Peyer's patch (tissue), 4 donors: ENCODE results near the gene ADD2.

Experiments
- POLR2A ChIP-seq, 2 donors: fragments of 450-650 bp; IDR thresholded peaks; one replicate each; pipeline ENCODE4 v1.5.1; 2017; ENCODE audit warnings: antibody characterized with exemption in 2 of 2, mild to moderate bottlenecking in 2 of 2, moderate library complexity in 2 of 2
- TF ChIP-seq, protein P1 (sequence below), 6 experiments: fragments of 450-650 bp in 4 of 6; fragments of 200-600 bp in 2 of 6; sonication (generic) in 1 of 6; IDR thresholded peaks; one replicate each; pipeline ENCODE4 v1.5.1; 2017 to 2019; ENCODE audit warnings: antibody characterized with exemption in 6 of 6, mild to moderate bottlenecking in 3 of 6, moderate library complexity in 1 of 6

DNA sequence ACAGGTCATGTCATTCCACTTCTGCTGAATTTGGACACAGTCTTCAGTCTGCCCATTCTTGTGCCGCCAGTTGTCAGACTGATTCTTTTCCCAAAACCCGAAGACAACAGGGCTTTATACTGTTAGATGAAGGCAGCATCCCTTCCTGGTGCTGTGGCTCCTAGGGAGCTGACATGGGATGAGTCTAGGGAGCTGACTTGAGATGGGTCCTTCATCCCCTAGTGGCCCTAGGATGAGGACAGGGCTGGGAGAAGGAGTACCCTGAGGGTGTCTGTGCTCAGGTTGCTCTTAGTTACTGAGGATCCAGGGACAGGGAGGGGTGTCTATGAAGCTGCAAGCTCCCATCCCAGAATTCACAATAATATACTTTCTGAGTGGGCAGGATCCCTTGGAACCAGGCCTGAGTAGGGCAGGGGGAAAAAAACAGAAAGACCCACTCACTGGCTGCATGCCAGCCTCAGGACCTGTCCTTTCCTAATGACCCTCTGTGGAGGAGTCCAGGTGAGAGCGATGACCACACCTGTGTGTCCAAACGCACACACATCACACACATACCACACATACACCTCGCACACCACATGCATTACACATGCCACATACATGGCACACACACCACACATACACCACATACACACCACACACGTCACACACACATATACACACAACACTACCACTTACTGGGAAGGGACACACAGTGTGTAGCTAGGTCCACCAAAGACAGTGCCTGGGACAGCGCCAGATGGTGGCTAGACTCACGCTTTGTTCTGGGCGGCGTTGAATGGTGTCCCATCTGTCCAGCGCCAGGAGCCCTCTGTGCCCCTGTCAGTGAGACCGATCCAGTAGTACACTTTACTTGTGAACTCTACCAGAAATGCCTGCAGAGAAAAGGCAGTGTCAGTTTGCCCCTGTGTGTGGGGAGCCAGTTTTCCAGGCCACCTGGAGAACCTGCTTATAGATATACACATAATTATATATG lies 41.3 kb upstream of the ADD2 start:
- TF ChIP-seq, protein P1, sequence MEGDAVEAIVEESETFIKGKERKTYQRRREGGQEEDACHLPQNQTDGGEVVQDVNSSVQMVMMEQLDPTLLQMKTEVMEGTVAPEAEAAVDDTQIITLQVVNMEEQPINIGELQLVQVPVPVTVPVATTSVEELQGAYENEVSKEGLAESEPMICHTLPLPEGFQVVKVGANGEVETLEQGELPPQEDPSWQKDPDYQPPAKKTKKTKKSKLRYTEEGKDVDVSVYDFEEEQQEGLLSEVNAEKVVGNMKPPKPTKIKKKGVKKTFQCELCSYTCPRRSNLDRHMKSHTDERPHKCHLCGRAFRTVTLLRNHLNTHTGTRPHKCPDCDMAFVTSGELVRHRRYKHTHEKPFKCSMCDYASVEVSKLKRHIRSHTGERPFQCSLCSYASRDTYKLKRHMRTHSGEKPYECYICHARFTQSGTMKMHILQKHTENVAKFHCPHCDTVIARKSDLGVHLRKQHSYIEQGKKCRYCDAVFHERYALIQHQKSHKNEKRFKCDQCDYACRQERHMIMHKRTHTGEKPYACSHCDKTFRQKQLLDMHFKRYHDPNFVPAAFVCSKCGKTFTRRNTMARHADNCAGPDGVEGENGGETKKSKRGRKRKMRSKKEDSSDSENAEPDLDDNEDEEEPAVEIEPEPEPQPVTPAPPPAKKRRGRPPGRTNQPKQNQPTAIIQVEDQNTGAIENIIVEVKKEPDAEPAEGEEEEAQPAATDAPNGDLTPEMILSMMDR (IDR thresholded peaks at IDR 0.05) = no peak
- TF ChIP-seq POLR2A (IDR thresholded peaks at IDR 0.05) = no peak
